RWPE2 (cell line): ENCODE results near the gene ANKRD55.
"Not testable (repeated sequence)": the region's sequence is repeated elsewhere in the genome, so short reads cannot be mapped to it uniquely, and the experiment has no call there.

Experiments used
- ATAC-seq: fragments of 200-7000 bp; cut with Tn5 transposase; 3 replicates; pipeline ENCODE4 v1.9.1; 2021; ENCODE audit warnings: low read depth
- DNase-seq: peaks from one replicate; pipeline ENCODE4 v3.0.0-alpha.2; 2020; ENCODE audit warnings: low spot score
- H3K27ac ChIP-seq: fragments of 450-650 bp; 2 replicates; pipeline ENCODE4 v1.5.1; 2017; ENCODE audit warnings: mild to moderate bottlenecking; ENCODE audit not compliant: poor library complexity, severe bottlenecking
- H3K27me3 ChIP-seq: fragments of 250-450 bp; sonication (Bioruptor Pico); 2 replicates; pipeline ENCODE4 v1.5.1; 2021; ENCODE audit warnings: mild to moderate bottlenecking, moderate library complexity; ENCODE audit not compliant: insufficient read depth, poor library complexity, severe bottlenecking
- H3K36me3 ChIP-seq: fragments of 250-450 bp; sonication (Bioruptor Pico); 2 replicates; pipeline ENCODE4 v1.5.1; 2020; ENCODE audit warnings: low read depth, mild to moderate bottlenecking, moderate library complexity
- H3K4me1 ChIP-seq: fragments of 250-450 bp; sonication (Bioruptor Pico); 2 replicates; pipeline ENCODE4 v1.5.1; 2021; ENCODE audit warnings: mild to moderate bottlenecking, moderate library complexity; ENCODE audit not compliant: insufficient read depth, poor library complexity, severe bottlenecking
- H3K4me3 ChIP-seq: fragments of 250-450 bp; sonication (Bioruptor Pico); 2 replicates; pipeline ENCODE4 v1.5.1; 2021; ENCODE audit warnings: mild to moderate bottlenecking, moderate library complexity; ENCODE audit not compliant: severe bottlenecking
- H3K9me3 ChIP-seq: fragments of 250-450 bp; sonication (Bioruptor Pico); 2 replicates; pipeline ENCODE4 v1.5.1; 2021; ENCODE audit warnings: mild to moderate bottlenecking, moderate library complexity; ENCODE audit not compliant: severe bottlenecking
- TF ChIP-seq, protein P1 (sequence below): fragments of 450-650 bp; IDR thresholded peaks from one replicate; pipeline ENCODE4 v1.5.1; 2017; ENCODE audit warnings: mild to moderate bottlenecking, moderate library complexity; ENCODE audit not compliant: poor library complexity, severe bottlenecking

ANKRD55 gene

DNA sequence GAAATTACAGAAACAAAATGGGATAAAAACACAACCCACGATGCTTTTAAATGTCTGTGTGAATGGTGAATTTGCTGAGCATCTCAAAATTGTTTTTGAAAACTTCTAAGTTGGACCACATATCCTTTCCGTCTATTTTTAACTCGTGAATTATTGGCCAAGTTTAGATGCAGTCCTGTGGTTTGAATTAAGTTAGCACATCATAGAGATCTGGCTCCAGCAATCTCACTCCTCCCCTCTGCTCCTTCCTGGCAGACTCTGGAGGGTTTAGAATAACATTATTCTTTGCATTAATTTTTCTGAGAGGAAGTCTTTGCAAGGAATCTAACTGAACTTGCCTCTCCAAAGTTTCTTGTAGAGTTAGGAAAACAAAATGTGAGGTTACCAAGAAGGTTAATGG lies 14.5 kb upstream of the ANKRD55 start:
- TF ChIP-seq, protein P1, sequence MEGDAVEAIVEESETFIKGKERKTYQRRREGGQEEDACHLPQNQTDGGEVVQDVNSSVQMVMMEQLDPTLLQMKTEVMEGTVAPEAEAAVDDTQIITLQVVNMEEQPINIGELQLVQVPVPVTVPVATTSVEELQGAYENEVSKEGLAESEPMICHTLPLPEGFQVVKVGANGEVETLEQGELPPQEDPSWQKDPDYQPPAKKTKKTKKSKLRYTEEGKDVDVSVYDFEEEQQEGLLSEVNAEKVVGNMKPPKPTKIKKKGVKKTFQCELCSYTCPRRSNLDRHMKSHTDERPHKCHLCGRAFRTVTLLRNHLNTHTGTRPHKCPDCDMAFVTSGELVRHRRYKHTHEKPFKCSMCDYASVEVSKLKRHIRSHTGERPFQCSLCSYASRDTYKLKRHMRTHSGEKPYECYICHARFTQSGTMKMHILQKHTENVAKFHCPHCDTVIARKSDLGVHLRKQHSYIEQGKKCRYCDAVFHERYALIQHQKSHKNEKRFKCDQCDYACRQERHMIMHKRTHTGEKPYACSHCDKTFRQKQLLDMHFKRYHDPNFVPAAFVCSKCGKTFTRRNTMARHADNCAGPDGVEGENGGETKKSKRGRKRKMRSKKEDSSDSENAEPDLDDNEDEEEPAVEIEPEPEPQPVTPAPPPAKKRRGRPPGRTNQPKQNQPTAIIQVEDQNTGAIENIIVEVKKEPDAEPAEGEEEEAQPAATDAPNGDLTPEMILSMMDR: no peak
- no peak for DNase-seq
- no peaks in the 10 kb centered on the region for H3K4me1 ChIP-seq
- H3K9me3 ChIP-seq: no peaks in the 10 kb centered on the region
- H3K27me3 ChIP-seq: no peaks in the 10 kb centered on the region
- no peak overlapping the region for H3K27ac ChIP-seq
- H3K36me3 ChIP-seq: no peaks in the 10 kb centered on the region
- ATAC-seq: no peak
- H3K4me3 ChIP-seq: no peak overlapping the region

DNA sequence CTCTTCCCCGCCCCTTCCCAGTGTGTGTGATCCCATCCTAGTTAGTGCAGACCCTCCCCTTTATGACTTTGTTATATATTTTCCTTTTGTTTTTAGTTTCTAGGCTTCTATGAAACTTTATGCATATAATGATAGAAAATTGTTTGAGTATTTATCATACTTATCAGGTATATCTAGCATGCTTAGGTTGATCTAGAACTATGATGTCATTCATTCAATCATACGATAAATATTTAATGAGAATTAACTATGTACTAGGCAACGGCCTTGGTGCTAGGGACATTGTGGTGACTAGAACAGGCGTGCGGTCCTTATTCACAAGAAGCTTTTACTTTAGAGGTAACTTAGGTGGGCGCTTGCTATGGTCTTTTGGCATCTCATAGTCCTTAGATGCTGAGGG lies 13.6 kb upstream of the ANKRD55 start:
- TF ChIP-seq, protein P1: no peak
- ATAC-seq (no peak), DNase-seq (no peak)
- H3K4me3 ChIP-seq: no peak overlapping the region
- H3K4me1 ChIP-seq: no peaks in the 10 kb centered on the region
- H3K27ac ChIP-seq: no peak overlapping the region
- H3K27me3 ChIP-seq: no peaks in the 10 kb centered on the region
- no peaks in the 10 kb centered on the region for H3K36me3 ChIP-seq
- no peaks in the 10 kb centered on the region for H3K9me3 ChIP-seq

DNA sequence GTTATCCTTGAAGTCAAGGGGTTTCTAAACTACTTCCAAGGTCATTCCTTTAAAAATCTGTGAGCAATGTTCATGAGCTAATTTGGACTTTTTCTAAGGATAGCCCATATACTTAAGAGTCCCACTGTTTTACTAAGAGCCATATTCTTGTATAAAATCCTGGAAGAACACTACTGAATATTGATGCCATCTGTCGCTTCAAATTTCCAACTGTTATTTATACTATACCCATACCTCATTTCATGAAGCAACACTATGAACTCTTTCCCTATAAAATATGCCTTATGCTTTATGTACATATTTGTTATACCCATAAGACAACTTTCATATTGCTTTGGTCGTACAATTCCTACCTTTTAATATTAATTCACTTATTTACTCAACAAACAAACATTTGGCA lies 12.4 kb upstream of the ANKRD55 start:
- H3K27ac ChIP-seq: no peak overlapping the region
- ATAC-seq: no peak
- H3K27me3 ChIP-seq: no peaks in the 10 kb centered on the region
- H3K4me3 ChIP-seq: no peak overlapping the region
- no peaks in the 10 kb centered on the region for H3K9me3 ChIP-seq
- H3K36me3 ChIP-seq: no peaks in the 10 kb centered on the region
- peaks cover 3% of the 10 kb centered on the region for H3K4me1 ChIP-seq
- no peak for DNase-seq
- TF ChIP-seq, protein P1: no peak

DNA sequence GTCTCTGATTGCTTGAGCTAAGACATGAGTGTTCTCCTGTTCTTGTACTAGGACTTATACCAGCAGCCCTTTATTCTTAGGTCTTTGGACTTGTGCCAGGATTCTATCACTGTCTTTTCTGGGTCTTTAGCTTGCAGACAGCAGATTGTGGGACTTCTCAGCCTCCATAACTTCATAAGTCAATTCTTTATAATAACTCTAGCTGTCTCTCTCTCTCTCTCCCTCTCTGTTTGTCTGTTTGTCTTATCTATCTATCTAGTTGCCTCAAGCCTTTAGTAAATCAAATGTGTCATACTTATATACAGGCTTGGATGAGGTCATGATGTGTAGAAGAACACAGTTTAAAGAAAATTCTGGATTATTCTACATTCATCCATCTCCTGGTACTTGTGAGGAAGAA lies 11.5 kb upstream of the ANKRD55 start:
- H3K4me3 ChIP-seq: no peak overlapping the region
- TF ChIP-seq, protein P1: no peak
- peaks cover 3% of the 10 kb centered on the region for H3K4me1 ChIP-seq
- ATAC-seq: no peak
- no peaks in the 10 kb centered on the region for H3K9me3 ChIP-seq
- no peak for DNase-seq
- no peak overlapping the region for H3K27ac ChIP-seq
- no peaks in the 10 kb centered on the region for H3K27me3 ChIP-seq
- no peaks in the 10 kb centered on the region for H3K36me3 ChIP-seq

DNA sequence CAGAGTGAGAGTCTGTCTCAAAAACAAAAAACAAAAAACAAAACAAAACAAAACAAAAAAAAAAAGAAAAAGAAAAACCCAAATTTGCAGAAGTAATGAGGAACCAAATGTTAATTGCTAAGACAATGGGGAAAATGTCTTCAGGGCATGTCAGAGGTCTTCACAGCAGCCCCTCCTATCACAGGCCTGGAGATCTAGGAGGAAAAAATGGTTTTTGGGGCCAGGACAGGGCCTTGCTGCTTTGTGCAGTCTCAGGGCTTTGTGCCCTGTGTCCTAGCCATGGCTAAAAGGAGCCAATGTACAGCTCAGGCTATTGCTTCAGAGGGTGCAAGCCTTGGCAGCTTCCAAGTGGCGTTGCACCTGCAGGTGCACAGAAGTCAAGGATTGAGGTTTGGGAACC lies 9.1 kb upstream of the ANKRD55 start:
- H3K27me3 ChIP-seq, DNase-seq, H3K4me3 ChIP-seq, H3K27ac ChIP-seq, H3K4me1 ChIP-seq, H3K36me3 ChIP-seq, ATAC-seq, H3K9me3 ChIP-seq: not testable (repeated sequence)
